Adipocyte (in vitro differentiated cells): Measurements from ENCODE around the gene PRTG.
"Not testable (repeated sequence)": the region's sequence is repeated elsewhere in the genome, so short reads cannot be mapped to it uniquely, and the experiment has no call there.

ENCODE experiments used
- DNase-seq: peaks from one replicate; pipeline ENCODE4 v3.0.0-alpha.2; 2015; ENCODE audit warnings: low read depth
- H3K27me3 ChIP-seq: replicated peaks from 2 replicates; pipeline ENCODE4 v1.7.0; 2013; ENCODE audit warnings: mild to moderate bottlenecking, low read length, moderate library complexity; ENCODE audit not compliant: control insufficient read depth, insufficient read depth
- H3K36me3 ChIP-seq: 2 replicates; pipeline ENCODE4 v1.7.0; 2013; ENCODE audit warnings: low read length, mild to moderate bottlenecking, moderate library complexity; ENCODE audit not compliant: control insufficient read depth, insufficient read depth, severe bottlenecking
- H3K4me1 ChIP-seq: 2 replicates; pipeline ENCODE4 v1.7.0; 2013; ENCODE audit warnings: mild to moderate bottlenecking, low read length, moderate library complexity; ENCODE audit not compliant: control insufficient read depth, insufficient read depth
- H3K4me3 ChIP-seq: 2 replicates; pipeline ENCODE4 v1.7.0; 2013; ENCODE audit warnings: mild to moderate bottlenecking, low read length, moderate library complexity
- H3K9ac ChIP-seq: 2 replicates; pipeline ENCODE4 v1.7.0; 2013; ENCODE audit warnings: mild to moderate bottlenecking, low read length, moderate library complexity
- H3K9me3 ChIP-seq: 2 replicates; pipeline ENCODE4 v1.7.0; 2013; ENCODE audit warnings: mild to moderate bottlenecking, low read length, moderate library complexity; ENCODE audit not compliant: control insufficient read depth

Gene PRTG

DNA sequence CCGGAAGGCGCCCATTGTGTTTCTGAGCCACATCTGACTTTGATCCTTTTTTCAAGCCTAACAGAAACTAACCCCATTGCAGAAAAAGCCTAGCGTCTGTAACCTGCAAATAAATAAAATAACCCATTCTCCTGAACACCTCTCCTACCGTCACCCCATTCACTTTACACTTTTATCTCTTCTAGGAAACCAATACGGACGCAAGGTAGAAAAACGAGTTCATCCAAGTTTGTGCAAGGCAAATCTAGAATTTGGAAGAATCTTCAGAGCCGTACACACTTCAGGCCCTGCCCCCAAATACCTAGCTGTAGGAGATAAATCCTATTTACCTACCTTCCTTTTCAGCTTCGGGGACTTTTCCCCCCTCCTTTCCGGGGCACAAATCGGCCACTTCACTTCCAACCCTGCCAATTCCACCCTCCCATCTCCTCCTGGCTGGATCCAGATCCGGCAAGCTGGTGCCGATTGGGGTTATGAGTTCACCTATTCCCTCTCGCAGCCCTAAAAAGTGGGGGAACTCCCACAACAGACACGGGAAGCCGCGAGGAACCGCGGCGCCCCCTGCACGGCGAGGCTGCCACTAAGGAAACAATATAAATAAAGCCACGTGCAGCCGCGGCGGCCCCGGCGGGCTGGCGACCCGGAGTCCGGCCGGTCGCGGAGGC is 987 bp downstream of the PRTG start:
- no peaks in the 10 kb centered on the region for H3K9me3 ChIP-seq
- H3K4me1 ChIP-seq, result peaks cover 8% of the 10 kb centered on the region
- H3K27me3 ChIP-seq, result peaks cover 11% of the 10 kb centered on the region
- DNase-seq, result no peak
- peak overlapping the region; percentile 83 for H3K4me3 ChIP-seq
- no peaks in the 10 kb centered on the region for H3K36me3 ChIP-seq
- H3K9ac ChIP-seq, result peak overlapping the region; percentile 73

GRCh38 chr15:55740981-55741832 is 1.7 kb downstream of the PRTG start:
- H3K27me3 ChIP-seq, result peaks cover 11% of the 10 kb centered on the region
- H3K9ac ChIP-seq, result no peak overlapping the region
- no peaks in the 10 kb centered on the region for H3K36me3 ChIP-seq
- H3K9me3 ChIP-seq, result no peaks in the 10 kb centered on the region
- peak overlapping the region; percentile 83 for H3K4me3 ChIP-seq
- DNase-seq, result no peak
- peaks cover 8% of the 10 kb centered on the region for H3K4me1 ChIP-seq

DNA sequence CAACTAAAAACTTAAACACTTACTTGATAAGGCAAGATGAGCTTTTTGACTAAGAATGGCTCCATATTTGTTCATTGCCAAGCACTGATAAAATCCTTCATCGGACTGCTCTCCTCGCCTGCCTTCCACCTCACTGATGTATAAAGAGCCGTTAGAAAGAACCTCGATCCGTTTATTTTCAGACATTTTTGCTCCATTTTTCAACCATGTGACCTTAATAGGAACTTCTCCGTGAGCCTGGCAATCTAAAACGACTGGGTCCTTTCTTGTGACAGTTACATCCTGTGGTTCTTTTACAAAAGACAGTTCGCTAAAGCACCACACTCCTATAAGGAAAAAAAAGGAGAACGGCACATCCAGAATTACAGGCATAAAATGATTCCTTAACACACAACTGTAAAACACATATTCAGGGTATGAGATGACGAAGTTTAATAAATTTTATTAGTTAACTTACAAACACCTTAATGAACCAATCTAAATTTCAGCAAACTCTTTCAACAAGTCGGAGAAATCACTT is 2.5 kb downstream of the PRTG start:
- no peak overlapping the region for H3K4me3 ChIP-seq
- no peak for DNase-seq
- H3K27me3 ChIP-seq, result peaks cover 11% of the 10 kb centered on the region
- peaks cover 8% of the 10 kb centered on the region for H3K4me1 ChIP-seq
- no peaks in the 10 kb centered on the region for H3K9me3 ChIP-seq
- H3K9ac ChIP-seq, result no peak overlapping the region
- H3K36me3 ChIP-seq, result no peaks in the 10 kb centered on the region

GRCh38 chr15:55739641-55740040 is 3.3 kb downstream of the PRTG start:
- H3K27me3 ChIP-seq, result peaks cover 11% of the 10 kb centered on the region
- H3K9ac ChIP-seq, result no peak overlapping the region
- no peak overlapping the region for H3K4me3 ChIP-seq
- no peaks in the 10 kb centered on the region for H3K9me3 ChIP-seq
- DNase-seq, result no peak
- H3K36me3 ChIP-seq, result no peaks in the 10 kb centered on the region
- peaks cover 8% of the 10 kb centered on the region for H3K4me1 ChIP-seq

GRCh38 chr15:55738715-55739114 is 4.2 kb downstream of the PRTG start:
- Histone ChIP-seq H3K9ac (no peak overlapping the region), H3K4me3 (no peak overlapping the region), H3K36me3 (no peaks in the 10 kb centered on the region), H3K27me3 (peaks cover 11% of the 10 kb centered on the region), H3K9me3 (no peaks in the 10 kb centered on the region), H3K4me1 (peaks cover 8% of the 10 kb centered on the region)
- no peak for DNase-seq

DNA sequence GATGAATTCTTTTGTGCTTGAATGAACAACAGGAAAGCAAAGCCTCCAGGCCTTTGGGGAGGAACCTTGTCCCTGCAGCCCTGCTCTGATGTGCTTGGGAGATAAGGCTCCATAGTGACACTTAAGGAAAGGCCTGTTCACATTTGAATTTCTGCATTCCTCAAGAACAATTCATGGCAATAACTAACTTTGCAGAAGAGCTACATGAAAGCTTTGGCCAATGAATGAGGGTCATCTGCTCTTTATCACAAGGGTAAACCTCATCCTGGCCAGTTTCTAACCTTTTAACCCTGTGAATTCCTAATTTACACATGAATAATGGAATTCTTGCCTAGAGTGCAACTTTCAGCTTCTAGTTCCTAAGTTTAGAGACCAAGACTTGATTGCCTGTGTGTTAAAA is 5.6 kb downstream of the PRTG start:
- Histone ChIP-seq H3K27me3 (peaks cover 11% of the 10 kb centered on the region), H3K36me3 (no peaks in the 10 kb centered on the region), H3K9ac (no peak overlapping the region), H3K4me1 (peaks cover 8% of the 10 kb centered on the region), H3K4me3 (no peak overlapping the region), H3K9me3 (no peaks in the 10 kb centered on the region)
- peak; percentile 17 for DNase-seq

GRCh38 chr15:55736756-55737155 is 6.2 kb downstream of the PRTG start:
- Histone ChIP-seq H3K4me1 (peaks cover 4% of the 10 kb centered on the region), H3K27me3 (peaks cover 7% of the 10 kb centered on the region), H3K4me3 (no peak overlapping the region), H3K9ac (no peak overlapping the region), H3K36me3 (no peaks in the 10 kb centered on the region), H3K9me3 (no peaks in the 10 kb centered on the region)
- no peak for DNase-seq

DNA sequence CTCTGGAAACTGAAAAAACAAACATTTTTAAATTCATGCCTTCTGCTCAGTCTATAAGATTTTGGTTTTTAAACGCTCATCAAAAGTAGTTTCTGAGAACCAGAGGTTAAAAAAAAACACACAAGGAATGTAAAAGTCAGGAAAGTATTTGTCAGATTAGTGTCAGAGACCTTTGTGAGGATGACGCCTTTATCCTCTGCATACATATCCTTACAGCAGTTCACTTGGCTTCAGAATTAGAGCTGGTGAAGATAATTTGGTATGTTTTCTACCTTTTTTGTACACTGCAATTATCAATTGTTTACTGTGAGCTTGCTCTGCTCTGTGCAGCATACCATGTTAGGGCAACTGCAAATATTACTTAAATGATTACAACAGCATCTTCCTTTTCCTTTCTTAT is 8.3 kb downstream of the PRTG start:
- H3K36me3 ChIP-seq, result no peaks in the 10 kb centered on the region
- H3K9ac ChIP-seq, result no peak overlapping the region
- H3K4me1 ChIP-seq, result no peaks in the 10 kb centered on the region
- no peak overlapping the region for H3K4me3 ChIP-seq
- no peaks in the 10 kb centered on the region for H3K9me3 ChIP-seq
- no peaks in the 10 kb centered on the region for H3K27me3 ChIP-seq
- DNase-seq, result no peak

GRCh38 chr15:55733461-55733860 is 9.5 kb downstream of the PRTG start:
- not testable (repeated sequence) for H3K9me3 ChIP-seq, H3K4me3 ChIP-seq, H3K9ac ChIP-seq, H3K36me3 ChIP-seq, H3K27me3 ChIP-seq, DNase-seq, H3K4me1 ChIP-seq

GRCh38 chr15:55721554-55722185 is 21.3 kb downstream of the PRTG start:
- H3K9me3 ChIP-seq, result peaks cover 6% of the 10 kb centered on the region
- no peaks in the 10 kb centered on the region for H3K4me1 ChIP-seq
- no peak for DNase-seq
- no peaks in the 10 kb centered on the region for H3K27me3 ChIP-seq
- H3K36me3 ChIP-seq, result no peaks in the 10 kb centered on the region
- no peak overlapping the region for H3K4me3 ChIP-seq
- no peak overlapping the region for H3K9ac ChIP-seq

DNA sequence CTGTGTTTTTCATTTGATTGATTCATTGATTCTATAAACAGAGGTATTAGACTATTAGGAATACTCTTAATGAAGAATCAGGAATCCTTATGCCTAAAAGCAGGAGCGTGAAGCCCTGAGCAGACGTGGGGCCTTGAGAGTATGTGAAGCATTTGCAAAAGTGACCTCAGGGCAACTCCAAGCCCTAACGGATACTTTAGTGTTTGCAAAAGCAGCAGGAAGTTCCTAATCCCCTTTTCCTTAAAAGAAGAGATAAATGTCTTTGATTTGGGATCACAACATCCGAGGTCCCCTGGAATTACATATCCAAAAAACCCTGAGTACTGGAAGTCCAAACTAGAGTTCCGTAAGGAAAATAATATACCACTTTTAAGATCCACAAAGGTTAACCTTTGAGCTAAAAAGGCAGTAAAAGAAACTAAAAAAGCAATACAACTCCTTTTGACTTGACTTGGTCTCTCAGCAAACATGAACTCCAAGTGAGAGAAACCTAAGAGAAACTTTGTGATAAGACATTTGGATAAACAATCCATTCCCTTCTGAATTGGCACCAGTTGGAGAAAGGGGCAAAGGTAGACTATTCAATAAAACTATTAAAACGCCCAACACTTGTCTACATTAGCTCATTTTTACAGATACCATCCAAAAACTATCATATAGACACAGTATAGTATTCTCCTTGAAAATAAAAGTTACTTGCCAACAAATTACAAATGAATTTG is 27.4 kb downstream of the PRTG start:
- Histone ChIP-seq H3K4me1 (peaks cover 2% of the 10 kb centered on the region), H3K36me3 (no peaks in the 10 kb centered on the region)

More for the DNA sequence above, 27.4 kb downstream of the PRTG start:
- Histone ChIP-seq H3K27me3 (no peaks in the 10 kb centered on the region), H3K4me3 (no peak overlapping the region), H3K9ac (no peak overlapping the region), H3K9me3 (no peaks in the 10 kb centered on the region)
- DNase-seq, result peak; percentile 9
